Measurements from ENCODE around the gene LYPD6. TPM values are rescaled to one million over a fixed set of nuclear protein-coding genes. Genes with fewer than 3 reads are reported as not detected.

Gene LYPD6, protein sequence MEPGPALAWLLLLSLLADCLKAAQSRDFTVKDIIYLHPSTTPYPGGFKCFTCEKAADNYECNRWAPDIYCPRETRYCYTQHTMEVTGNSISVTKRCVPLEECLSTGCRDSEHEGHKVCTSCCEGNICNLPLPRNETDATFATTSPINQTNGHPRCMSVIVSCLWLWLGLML
- total RNA-seq = 2.1 TPM

DNA sequence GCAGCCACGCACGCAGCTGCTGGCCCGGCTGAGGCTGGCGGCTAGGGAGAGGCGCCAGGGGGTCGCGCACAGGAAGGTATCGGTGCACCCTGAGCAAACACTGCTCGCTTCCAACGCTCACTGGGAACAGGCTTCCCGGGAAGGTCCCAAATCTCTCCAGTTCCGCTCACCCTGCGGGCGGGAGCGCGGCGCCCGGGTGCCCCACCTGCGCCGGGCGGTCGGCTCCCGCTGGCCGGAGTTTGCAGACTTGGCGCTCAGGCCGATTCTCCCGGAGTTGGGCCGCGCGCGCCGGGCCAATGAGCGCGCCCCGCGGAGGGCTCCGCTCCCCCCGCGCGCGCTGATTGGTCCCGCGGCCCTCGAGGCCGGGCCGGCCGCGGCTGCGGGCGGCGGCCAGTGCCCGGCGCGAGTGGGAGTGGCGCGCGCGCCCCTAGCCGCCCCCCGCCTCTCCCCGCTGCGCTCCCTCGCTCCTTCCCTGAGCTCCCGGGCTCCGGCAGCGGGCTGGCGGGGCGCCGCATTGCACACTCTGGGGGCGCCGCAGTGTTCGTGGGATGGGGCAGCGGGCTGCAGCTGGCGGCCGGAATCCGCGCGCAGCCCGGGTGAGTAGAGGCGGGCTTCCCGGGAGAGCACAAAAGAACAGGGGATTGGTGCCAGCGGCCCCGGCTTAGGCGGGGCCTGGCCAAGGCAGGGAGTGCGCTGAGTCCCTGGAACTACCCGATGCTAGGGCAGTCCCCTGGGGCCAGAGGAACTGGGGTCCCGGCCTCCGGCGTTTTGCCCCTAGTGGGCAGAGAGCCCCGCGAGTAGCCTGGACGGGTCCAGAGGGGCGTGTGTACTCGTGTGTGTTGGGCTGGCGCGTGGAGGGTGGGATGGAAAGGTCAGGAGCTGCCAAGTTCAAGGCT is at the start of gene LYPD6:
Gene LYPD6 (plus strand): TSS at position 461 of the 896 bp plus-strand sequence. CDS start 107,122 bp downstream, outside the sequence.
- peak within 1 kb of the TSS; percentile 5 to 68 (median 28) for H3K9ac ChIP-seq (ENCODE audit: low read depth in 1 of 3, low read length in 3 of 3)
- H3K4me3 ChIP-seq (ENCODE audit: low read length in 3 of 3) = peak within 1 kb of the TSS; percentile 70 to 76 (median 71)
- H3K27ac ChIP-seq (ENCODE audit: low read depth, low read length) = no peak within 1 kb of the TSS
- no peaks in the 10 kb centered on the region for H3K36me3 ChIP-seq (ENCODE audit: control insufficient read depth in 3 of 3, insufficient read depth in 3 of 3, low read length in 3 of 3)
- peaks cover 6 to 16% (median 12%) of the 10 kb centered on the region in 3 donors for H3K27me3 ChIP-seq (ENCODE audit: control insufficient read depth in 3 of 3, insufficient read depth in 3 of 3, low read length in 3 of 3)
- no peaks in the 10 kb centered on the region for H3K9me3 ChIP-seq (ENCODE audit: control insufficient read depth in 3 of 3, low read length in 3 of 3)
- peaks cover 5 to 15% (median 8%) of the 10 kb centered on the region in 3 donors for H3K4me1 ChIP-seq (ENCODE audit: control insufficient read depth in 3 of 3, insufficient read depth in 3 of 3, low read length in 3 of 3)

DNA sequence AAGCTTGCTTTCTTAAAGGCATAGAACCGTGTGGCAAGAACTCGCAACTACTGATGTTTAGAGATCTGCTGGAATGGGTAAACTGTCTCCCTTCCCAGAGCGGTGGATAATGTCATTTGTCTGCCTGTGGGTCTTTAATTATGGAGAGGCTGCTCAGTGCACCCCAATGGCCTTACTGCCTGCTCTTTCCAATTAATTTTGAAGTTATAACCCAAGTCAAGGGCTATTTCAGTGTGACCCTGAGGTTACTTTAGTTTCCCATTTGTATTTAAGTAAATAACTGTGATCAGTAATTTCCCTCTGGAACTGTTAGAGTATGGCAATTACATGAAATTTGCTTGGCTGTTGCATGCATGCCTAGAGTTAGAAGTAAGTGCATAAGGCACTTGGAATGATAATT is 48.9 kb upstream of the LYPD6 start:
- Histone ChIP-seq H3K9me3 (ENCODE audit: control insufficient read depth in 3 of 3, low read length in 3 of 3) (no peaks in the 10 kb centered on the region), H3K27me3 (ENCODE audit: control insufficient read depth in 3 of 3, insufficient read depth in 3 of 3, low read length in 3 of 3) (no peaks in the 10 kb centered on the region), H3K4me1 (ENCODE audit: control insufficient read depth in 3 of 3, insufficient read depth in 3 of 3, low read length in 3 of 3) (no peaks in the 10 kb centered on the region), H3K36me3 (ENCODE audit: control insufficient read depth in 3 of 3, insufficient read depth in 3 of 3, low read length in 3 of 3) (no peaks in the 10 kb centered on the region), H3K9ac (ENCODE audit: low read depth in 1 of 3, low read length in 3 of 3) (no peak overlapping the region), H3K27ac (ENCODE audit: low read depth, low read length) (no peak overlapping the region), H3K4me3 (ENCODE audit: low read length in 3 of 3) (no peak overlapping the region)

DNA sequence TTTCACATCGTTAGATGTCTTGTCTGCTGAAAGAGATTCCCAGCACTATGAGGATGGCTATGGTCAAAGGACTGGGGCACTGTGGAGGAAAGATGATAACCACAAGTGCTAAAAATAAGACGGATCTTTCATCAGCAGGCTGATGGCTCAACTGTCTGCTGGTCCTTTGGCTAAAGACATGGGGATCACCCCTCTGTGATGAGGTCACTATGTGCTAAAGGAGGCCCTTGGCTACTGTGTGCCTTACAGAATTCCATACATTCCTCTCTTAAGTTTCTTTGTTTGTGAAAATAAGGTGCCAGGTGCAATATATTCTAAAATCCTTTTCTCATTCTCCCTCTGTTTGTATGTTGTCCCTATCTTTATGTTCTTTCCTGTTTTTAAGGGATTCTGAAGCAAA is 39.7 kb upstream of the LYPD6 start:
- no peaks in the 10 kb centered on the region for H3K9me3 ChIP-seq (ENCODE audit: control insufficient read depth in 3 of 3, low read length in 3 of 3)
- no peaks in the 10 kb centered on the region for H3K36me3 ChIP-seq (ENCODE audit: control insufficient read depth in 3 of 3, insufficient read depth in 3 of 3, low read length in 3 of 3)
- no peak overlapping the region for H3K27ac ChIP-seq (ENCODE audit: low read depth, low read length)
- H3K4me3 ChIP-seq (ENCODE audit: low read length in 3 of 3) = no peak overlapping the region
- no peaks in the 10 kb centered on the region for H3K4me1 ChIP-seq (ENCODE audit: control insufficient read depth in 3 of 3, insufficient read depth in 3 of 3, low read length in 3 of 3)
- no peaks in the 10 kb centered on the region for H3K27me3 ChIP-seq (ENCODE audit: control insufficient read depth in 3 of 3, insufficient read depth in 3 of 3, low read length in 3 of 3)
- no peak overlapping the region for H3K9ac ChIP-seq (ENCODE audit: low read depth in 1 of 3, low read length in 3 of 3)

DNA sequence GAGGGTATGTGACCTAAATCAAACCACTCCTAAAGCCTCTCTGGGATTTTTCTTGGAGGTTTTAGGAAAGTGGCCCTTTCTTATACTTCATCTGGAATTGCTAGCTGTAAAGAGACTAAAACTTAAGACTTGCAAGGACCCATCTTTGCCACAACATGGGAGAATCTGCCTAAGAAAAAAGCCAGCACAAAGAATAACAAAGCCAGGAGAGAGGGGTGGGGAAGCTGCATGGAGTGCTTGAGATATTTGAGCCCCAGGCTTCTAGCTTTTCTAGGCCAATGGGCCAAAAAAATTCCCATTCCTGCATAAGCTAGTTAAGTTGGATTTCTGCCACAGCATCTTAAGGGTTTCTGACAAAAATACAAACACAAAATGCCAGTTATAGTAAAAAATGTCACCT is 38.5 kb upstream of the LYPD6 start:
- Histone ChIP-seq H3K36me3 (ENCODE audit: control insufficient read depth in 3 of 3, insufficient read depth in 3 of 3, low read length in 3 of 3) (no peaks in the 10 kb centered on the region), H3K9ac (ENCODE audit: low read depth in 1 of 3, low read length in 3 of 3) (no peak overlapping the region), H3K27ac (ENCODE audit: low read depth, low read length) (no peak overlapping the region), H3K4me3 (ENCODE audit: low read length in 3 of 3) (no peak overlapping the region), H3K27me3 (ENCODE audit: control insufficient read depth in 3 of 3, insufficient read depth in 3 of 3, low read length in 3 of 3) (no peaks in the 10 kb centered on the region), H3K9me3 (ENCODE audit: control insufficient read depth in 3 of 3, low read length in 3 of 3) (no peaks in the 10 kb centered on the region), H3K4me1 (ENCODE audit: control insufficient read depth in 3 of 3, insufficient read depth in 3 of 3, low read length in 3 of 3) (no peaks in the 10 kb centered on the region)

DNA sequence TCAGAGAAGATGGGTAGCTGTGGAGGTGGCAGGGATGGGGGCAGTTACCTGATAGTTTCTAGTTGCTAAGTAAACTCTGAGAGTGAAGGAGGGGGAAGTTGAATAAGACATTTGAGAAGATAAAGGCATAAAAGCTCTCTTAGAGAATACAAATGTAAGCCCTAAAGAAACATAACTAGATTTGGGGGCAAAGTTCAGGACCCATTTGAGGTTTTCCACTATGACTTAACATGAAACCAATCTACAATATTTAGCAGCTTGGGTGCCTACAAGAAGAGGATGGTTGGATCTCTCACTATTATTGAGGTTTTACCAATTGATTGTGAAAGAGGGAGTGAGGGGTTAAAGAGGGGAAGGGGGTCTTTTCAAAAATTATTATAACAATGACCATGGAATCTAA is 34.4 kb upstream of the LYPD6 start:
- no peak overlapping the region for H3K27ac ChIP-seq (ENCODE audit: low read depth, low read length)
- no peak overlapping the region for H3K9ac ChIP-seq (ENCODE audit: low read depth in 1 of 3, low read length in 3 of 3)
- no peaks in the 10 kb centered on the region for H3K36me3 ChIP-seq (ENCODE audit: control insufficient read depth in 3 of 3, insufficient read depth in 3 of 3, low read length in 3 of 3)
- no peaks in the 10 kb centered on the region for H3K4me1 ChIP-seq (ENCODE audit: control insufficient read depth in 3 of 3, insufficient read depth in 3 of 3, low read length in 3 of 3)
- H3K9me3 ChIP-seq (ENCODE audit: control insufficient read depth in 3 of 3, low read length in 3 of 3) = no peaks in the 10 kb centered on the region
- H3K27me3 ChIP-seq (ENCODE audit: control insufficient read depth in 3 of 3, insufficient read depth in 3 of 3, low read length in 3 of 3) = no peaks in the 10 kb centered on the region
- H3K4me3 ChIP-seq (ENCODE audit: low read length in 3 of 3) = no peak overlapping the region

DNA sequence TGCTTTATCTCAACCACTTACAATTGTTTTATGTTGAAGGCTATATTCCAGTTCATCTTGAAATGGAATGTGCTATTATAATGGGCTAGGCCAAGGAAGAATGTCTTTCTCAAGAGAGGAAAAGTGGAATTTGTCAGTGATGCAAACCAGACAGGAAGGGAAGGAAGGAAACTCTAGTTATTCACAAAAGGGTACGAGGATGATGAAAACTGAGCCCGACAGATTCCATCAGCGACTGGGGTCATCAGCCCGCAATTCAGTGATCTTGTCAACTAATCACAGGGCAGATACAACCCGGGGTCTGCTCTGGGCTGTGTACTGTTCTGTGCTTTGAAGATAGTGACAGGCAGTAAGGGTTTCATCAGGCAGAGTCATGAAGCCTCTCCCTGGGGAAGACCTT is 23.4 kb upstream of the LYPD6 start:
- H3K9ac ChIP-seq (ENCODE audit: low read depth in 1 of 3, low read length in 3 of 3) = no peak overlapping the region
- no peaks in the 10 kb centered on the region for H3K36me3 ChIP-seq (ENCODE audit: control insufficient read depth in 3 of 3, insufficient read depth in 3 of 3, low read length in 3 of 3)
- peaks cover 0 to 4% (median 0%) of the 10 kb centered on the region in 3 donors for H3K27me3 ChIP-seq (ENCODE audit: control insufficient read depth in 3 of 3, insufficient read depth in 3 of 3, low read length in 3 of 3)
- H3K27ac ChIP-seq (ENCODE audit: low read depth, low read length) = no peak overlapping the region
- H3K4me3 ChIP-seq (ENCODE audit: low read length in 3 of 3) = no peak overlapping the region
- no peaks in the 10 kb centered on the region for H3K4me1 ChIP-seq (ENCODE audit: control insufficient read depth in 3 of 3, insufficient read depth in 3 of 3, low read length in 3 of 3)
- H3K9me3 ChIP-seq (ENCODE audit: control insufficient read depth in 3 of 3, low read length in 3 of 3) = no peaks in the 10 kb centered on the region

DNA sequence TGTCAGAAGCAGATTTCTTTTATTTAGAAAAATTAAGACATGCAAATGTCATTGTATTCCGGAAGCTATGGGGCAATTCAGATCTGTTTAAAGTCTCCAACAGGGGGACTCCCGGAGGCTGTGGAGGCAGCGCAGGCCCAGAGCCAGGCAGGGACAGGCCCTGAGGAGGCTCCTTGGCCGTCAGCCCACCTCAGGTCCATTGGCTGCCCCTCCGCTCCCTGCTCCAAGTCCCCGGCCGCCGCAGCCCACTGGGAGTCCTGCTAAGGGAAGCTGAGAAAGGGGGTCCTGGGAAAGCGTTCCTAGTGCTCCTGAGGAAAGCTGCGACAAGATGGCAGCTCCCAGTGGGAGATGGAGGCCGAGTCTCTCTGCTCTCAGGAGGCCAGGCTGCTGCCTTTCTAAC is 20.0 kb upstream of the LYPD6 start:
- Histone ChIP-seq H3K27ac (ENCODE audit: low read depth, low read length) (no peak overlapping the region), H3K36me3 (ENCODE audit: control insufficient read depth in 3 of 3, insufficient read depth in 3 of 3, low read length in 3 of 3) (no peaks in the 10 kb centered on the region), H3K4me1 (ENCODE audit: control insufficient read depth in 3 of 3, insufficient read depth in 3 of 3, low read length in 3 of 3) (no peaks in the 10 kb centered on the region), H3K9ac (ENCODE audit: low read depth in 1 of 3, low read length in 3 of 3) (no peak overlapping the region), H3K4me3 (ENCODE audit: low read length in 3 of 3) (no peak overlapping the region), H3K27me3 (ENCODE audit: control insufficient read depth in 3 of 3, insufficient read depth in 3 of 3, low read length in 3 of 3) (peaks cover 0 to 4% (median 0%) of the 10 kb centered on the region in 3 donors), H3K9me3 (ENCODE audit: control insufficient read depth in 3 of 3, low read length in 3 of 3) (no peaks in the 10 kb centered on the region)

DNA sequence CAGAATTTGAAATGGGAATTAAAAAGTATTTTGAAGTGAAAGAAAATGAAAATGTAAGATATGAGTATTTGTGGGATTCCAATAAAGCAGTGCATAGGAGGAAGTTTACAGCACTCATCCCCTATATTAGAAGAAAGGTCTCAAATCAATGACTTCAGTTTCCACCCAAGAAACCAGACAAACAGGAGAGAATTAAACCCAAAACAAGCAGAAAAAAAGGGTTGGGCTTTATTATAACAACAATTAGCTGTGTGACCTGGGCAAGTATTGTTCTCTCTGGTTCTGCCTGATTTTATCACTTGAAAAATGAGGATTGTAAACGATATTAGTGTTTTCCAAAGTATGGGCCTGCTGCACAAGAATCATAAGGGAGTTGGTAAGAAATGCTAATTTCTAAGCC is 18.3 kb upstream of the LYPD6 start:
- Histone ChIP-seq H3K9me3 (ENCODE audit: control insufficient read depth in 3 of 3, low read length in 3 of 3) (no peaks in the 10 kb centered on the region), H3K27ac (ENCODE audit: low read depth, low read length) (no peak overlapping the region), H3K36me3 (ENCODE audit: control insufficient read depth in 3 of 3, insufficient read depth in 3 of 3, low read length in 3 of 3) (no peaks in the 10 kb centered on the region), H3K4me1 (ENCODE audit: control insufficient read depth in 3 of 3, insufficient read depth in 3 of 3, low read length in 3 of 3) (no peaks in the 10 kb centered on the region), H3K27me3 (ENCODE audit: control insufficient read depth in 3 of 3, insufficient read depth in 3 of 3, low read length in 3 of 3) (peaks cover 0 to 4% (median 0%) of the 10 kb centered on the region in 3 donors), H3K4me3 (ENCODE audit: low read length in 3 of 3) (no peak overlapping the region), H3K9ac (ENCODE audit: low read depth in 1 of 3, low read length in 3 of 3) (no peak overlapping the region)

DNA sequence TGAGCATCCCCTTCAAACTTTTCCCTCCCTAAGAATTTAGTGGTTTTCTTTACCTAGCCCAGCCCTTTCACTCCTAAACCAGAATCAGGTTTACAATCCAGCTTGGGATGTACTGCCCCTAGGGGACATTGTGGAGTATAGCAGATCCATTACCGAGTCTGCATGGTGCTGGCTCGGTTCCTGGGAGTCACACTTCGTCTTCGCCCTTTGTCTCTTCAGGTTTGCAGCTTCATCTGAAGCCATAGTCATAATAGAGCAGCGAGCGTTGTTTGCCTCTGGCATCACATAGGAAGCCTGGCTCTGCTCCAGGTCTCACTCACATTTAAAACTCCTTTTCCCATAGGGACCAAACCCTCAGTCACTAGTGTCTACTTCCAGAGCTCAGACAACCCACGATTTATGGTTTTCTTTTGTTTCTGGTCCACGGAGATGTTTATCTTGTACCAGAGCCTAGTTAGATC is 16.8 kb upstream of the LYPD6 start:
- H3K9me3 ChIP-seq (ENCODE audit: control insufficient read depth in 3 of 3, low read length in 3 of 3) = no peaks in the 10 kb centered on the region
- H3K27me3 ChIP-seq (ENCODE audit: control insufficient read depth in 3 of 3, insufficient read depth in 3 of 3, low read length in 3 of 3) = peaks cover 0 to 4% (median 0%) of the 10 kb centered on the region in 3 donors
- no peak overlapping the region for H3K4me3 ChIP-seq (ENCODE audit: low read length in 3 of 3)
- H3K36me3 ChIP-seq (ENCODE audit: control insufficient read depth in 3 of 3, insufficient read depth in 3 of 3, low read length in 3 of 3) = no peaks in the 10 kb centered on the region
- no peak overlapping the region for H3K9ac ChIP-seq (ENCODE audit: low read depth in 1 of 3, low read length in 3 of 3)
- H3K4me1 ChIP-seq (ENCODE audit: control insufficient read depth in 3 of 3, insufficient read depth in 3 of 3, low read length in 3 of 3) = no peaks in the 10 kb centered on the region
- no peak overlapping the region for H3K27ac ChIP-seq (ENCODE audit: low read depth, low read length)

DNA sequence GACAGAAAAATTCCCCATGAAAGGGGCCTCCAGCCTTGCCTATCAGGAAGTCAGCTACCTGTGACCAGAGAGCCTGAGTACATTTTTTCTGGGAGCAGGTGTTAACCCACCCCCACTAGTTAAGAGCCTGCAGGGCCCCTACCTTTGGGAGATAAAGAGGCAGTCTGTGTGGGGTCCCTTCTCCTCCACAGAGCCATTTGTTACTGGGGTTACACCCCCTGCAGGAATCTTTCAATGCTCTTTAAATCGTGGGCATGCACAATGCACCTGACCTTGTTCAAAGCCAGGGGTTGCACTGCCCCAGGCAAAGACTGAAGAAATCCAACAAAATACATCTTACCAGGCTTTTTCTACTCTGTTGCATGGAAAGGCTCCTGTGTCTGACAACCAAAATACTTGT is 15.7 kb upstream of the LYPD6 start:
- H3K4me3 ChIP-seq (ENCODE audit: low read length in 3 of 3) = no peak overlapping the region
- no peaks in the 10 kb centered on the region for H3K4me1 ChIP-seq (ENCODE audit: control insufficient read depth in 3 of 3, insufficient read depth in 3 of 3, low read length in 3 of 3)
- H3K27ac ChIP-seq (ENCODE audit: low read depth, low read length) = no peak overlapping the region
- peaks cover 0 to 4% (median 0%) of the 10 kb centered on the region in 3 donors for H3K27me3 ChIP-seq (ENCODE audit: control insufficient read depth in 3 of 3, insufficient read depth in 3 of 3, low read length in 3 of 3)
- no peaks in the 10 kb centered on the region for H3K36me3 ChIP-seq (ENCODE audit: control insufficient read depth in 3 of 3, insufficient read depth in 3 of 3, low read length in 3 of 3)
- no peak overlapping the region for H3K9ac ChIP-seq (ENCODE audit: low read depth in 1 of 3, low read length in 3 of 3)
- no peaks in the 10 kb centered on the region for H3K9me3 ChIP-seq (ENCODE audit: control insufficient read depth in 3 of 3, low read length in 3 of 3)
